ENCODE data around the gene SHTN1.

- TF ChIP-seq, protein P1, sequence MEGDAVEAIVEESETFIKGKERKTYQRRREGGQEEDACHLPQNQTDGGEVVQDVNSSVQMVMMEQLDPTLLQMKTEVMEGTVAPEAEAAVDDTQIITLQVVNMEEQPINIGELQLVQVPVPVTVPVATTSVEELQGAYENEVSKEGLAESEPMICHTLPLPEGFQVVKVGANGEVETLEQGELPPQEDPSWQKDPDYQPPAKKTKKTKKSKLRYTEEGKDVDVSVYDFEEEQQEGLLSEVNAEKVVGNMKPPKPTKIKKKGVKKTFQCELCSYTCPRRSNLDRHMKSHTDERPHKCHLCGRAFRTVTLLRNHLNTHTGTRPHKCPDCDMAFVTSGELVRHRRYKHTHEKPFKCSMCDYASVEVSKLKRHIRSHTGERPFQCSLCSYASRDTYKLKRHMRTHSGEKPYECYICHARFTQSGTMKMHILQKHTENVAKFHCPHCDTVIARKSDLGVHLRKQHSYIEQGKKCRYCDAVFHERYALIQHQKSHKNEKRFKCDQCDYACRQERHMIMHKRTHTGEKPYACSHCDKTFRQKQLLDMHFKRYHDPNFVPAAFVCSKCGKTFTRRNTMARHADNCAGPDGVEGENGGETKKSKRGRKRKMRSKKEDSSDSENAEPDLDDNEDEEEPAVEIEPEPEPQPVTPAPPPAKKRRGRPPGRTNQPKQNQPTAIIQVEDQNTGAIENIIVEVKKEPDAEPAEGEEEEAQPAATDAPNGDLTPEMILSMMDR (IDR thresholded peaks at IDR 0.05; ENCODE audit: low read depth, low read length, poor library complexity, severe bottlenecking), result no peak
- no peak for TF ChIP-seq EZH2phosphoT487 (IDR thresholded peaks at IDR 0.05; ENCODE audit: borderline replicate concordance, low read length)
These were observed 136.3 kb downstream of the SHTN1 start for GRCh38 chr10:116868722-116869121.

Data from DOHH2 (cell line).